SU-DHL-6 (cell line): Measurements from ENCODE around the gene TMEM258.

Experiments
- EZH2phosphoT487 ChIP-seq: fragments of 200-600 bp; sonication (generic), shearing (Covaris generic); conservative IDR thresholded peaks from 2 replicates; pipeline ENCODE4 v1.6.1; 2018; ENCODE audit warnings: mild to moderate bottlenecking, antibody characterized with exemption, low read length, moderate library complexity, mixed read lengths
- TF ChIP-seq, protein P1 (sequence below): fragments of 200-600 bp; sonication (generic); IDR thresholded peaks from one replicate; pipeline ENCODE4 v1.5.1; 2017; ENCODE audit warnings: antibody characterized with exemption, mild to moderate bottlenecking, low read length, moderate library complexity; ENCODE audit not compliant: insufficient read depth, poor library complexity, severe bottlenecking

DNA sequence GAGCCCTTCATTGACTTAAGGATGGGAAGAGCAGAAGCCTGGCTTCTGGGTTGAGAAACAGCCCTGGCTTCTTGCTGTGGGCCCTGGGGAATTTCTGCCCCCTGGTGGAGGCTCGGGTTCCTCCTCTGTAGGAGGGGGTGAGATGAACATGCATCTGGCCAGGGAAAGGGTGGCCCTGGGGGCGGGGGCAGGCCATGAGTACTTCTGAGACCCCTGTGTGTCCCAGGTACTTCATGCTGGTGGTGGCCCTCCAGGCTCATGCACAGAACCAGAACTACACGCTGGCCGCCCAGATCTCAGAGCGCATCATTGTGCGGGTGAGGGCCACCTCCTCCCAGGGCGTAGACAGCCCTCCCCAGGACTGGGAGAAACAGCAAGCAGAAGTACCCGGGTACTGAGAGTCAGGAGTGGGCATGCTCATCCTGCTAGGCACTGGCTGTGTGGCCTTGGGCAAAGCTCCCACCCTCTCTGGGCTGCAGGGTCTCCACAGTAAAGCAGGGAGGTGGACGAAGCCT, 15.8 kb downstream of the TMEM258 start:
- TF ChIP-seq, protein P1, sequence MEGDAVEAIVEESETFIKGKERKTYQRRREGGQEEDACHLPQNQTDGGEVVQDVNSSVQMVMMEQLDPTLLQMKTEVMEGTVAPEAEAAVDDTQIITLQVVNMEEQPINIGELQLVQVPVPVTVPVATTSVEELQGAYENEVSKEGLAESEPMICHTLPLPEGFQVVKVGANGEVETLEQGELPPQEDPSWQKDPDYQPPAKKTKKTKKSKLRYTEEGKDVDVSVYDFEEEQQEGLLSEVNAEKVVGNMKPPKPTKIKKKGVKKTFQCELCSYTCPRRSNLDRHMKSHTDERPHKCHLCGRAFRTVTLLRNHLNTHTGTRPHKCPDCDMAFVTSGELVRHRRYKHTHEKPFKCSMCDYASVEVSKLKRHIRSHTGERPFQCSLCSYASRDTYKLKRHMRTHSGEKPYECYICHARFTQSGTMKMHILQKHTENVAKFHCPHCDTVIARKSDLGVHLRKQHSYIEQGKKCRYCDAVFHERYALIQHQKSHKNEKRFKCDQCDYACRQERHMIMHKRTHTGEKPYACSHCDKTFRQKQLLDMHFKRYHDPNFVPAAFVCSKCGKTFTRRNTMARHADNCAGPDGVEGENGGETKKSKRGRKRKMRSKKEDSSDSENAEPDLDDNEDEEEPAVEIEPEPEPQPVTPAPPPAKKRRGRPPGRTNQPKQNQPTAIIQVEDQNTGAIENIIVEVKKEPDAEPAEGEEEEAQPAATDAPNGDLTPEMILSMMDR: peak; percentile 58
- no peak for TF ChIP-seq EZH2phosphoT487
